Fibroblast of skin of left quadriceps (primary cell): ENCODE measurements around the gene CAMKK2.
"Not testable (repeated sequence)": the region's sequence is repeated elsewhere in the genome, so short reads cannot be mapped to it uniquely, and the experiment has no call there.

ENCODE experiments used
- DNase-seq, 2 experiments: peaks; one replicate each; pipeline ENCODE4 v3.0.0-alpha.2; 2013; ENCODE audit warnings: low read depth in 2 of 2

CAMKK2 gene

GRCh38 chr12:121296618-121297434 is at the start of gene CAMKK2:
TSS of gene CAMKK2 (minus strand) at chr12:121296709. CDS start at chr12:121274526, 22,183 bp downstream.
- peak; percentile 62 to 66 for DNase-seq

GRCh38 chr12:121345151-121345815 is 48.8 kb upstream of the CAMKK2 start:
- no peak for DNase-seq

GRCh38 chr12:121344506-121344905 is 48.0 kb upstream of the CAMKK2 start:
- DNase-seq: no peak

- no peak for DNase-seq
These were observed 40.9 kb upstream of the CAMKK2 start for GRCh38 chr12:121337416-121337815.

- DNase-seq: peak; percentile 35 to 42
These were observed 38.2 kb upstream of the CAMKK2 start for GRCh38 chr12:121334513-121335343.

GRCh38 chr12:121333747-121334146 is 37.2 kb upstream of the CAMKK2 start:
- DNase-seq: no peak

GRCh38 chr12:121331248-121331647 is 34.7 kb upstream of the CAMKK2 start:
- DNase-seq: no peak

- no peak for DNase-seq
These were observed 34.2 kb upstream of the CAMKK2 start for GRCh38 chr12:121330692-121331091.

- no peak for DNase-seq
These were observed 33.7 kb upstream of the CAMKK2 start for GRCh38 chr12:121330195-121330594.

- no peak for DNase-seq
These were observed 32.1 kb upstream of the CAMKK2 start for GRCh38 chr12:121328620-121329019.

- DNase-seq: no peak
These were observed 30.6 kb upstream of the CAMKK2 start for GRCh38 chr12:121326996-121327674.

GRCh38 chr12:121325922-121326396 is 29.4 kb upstream of the CAMKK2 start:
- DNase-seq: peak in 1 of 2 experiments; percentile 3

- DNase-seq: no peak
These were observed 27.4 kb upstream of the CAMKK2 start for GRCh38 chr12:121323908-121324307.

- DNase-seq: no peak
These were observed 21.6 kb upstream of the CAMKK2 start for GRCh38 chr12:121318121-121318520.

- DNase-seq: no peak
These were observed 17.9 kb upstream of the CAMKK2 start for GRCh38 chr12:121314431-121314830.

GRCh38 chr12:121310231-121310630 is 13.7 kb upstream of the CAMKK2 start:
- DNase-seq: not testable (repeated sequence)

GRCh38 chr12:121307397-121307796 is 10.9 kb upstream of the CAMKK2 start:
- DNase-seq: not testable (repeated sequence)

GRCh38 chr12:121304306-121304705 is 7.8 kb upstream of the CAMKK2 start:
- no peak for DNase-seq

- no peak for DNase-seq
These were observed 5.4 kb upstream of the CAMKK2 start for GRCh38 chr12:121301876-121302275.

- DNase-seq: no peak
These were observed 3.7 kb upstream of the CAMKK2 start for GRCh38 chr12:121300083-121300819.

- no peak for DNase-seq
These were observed 3.2 kb upstream of the CAMKK2 start for GRCh38 chr12:121299662-121300061.
